ENCODE results near the gene APOL3. TPM values are rescaled to one million over a fixed set of nuclear protein-coding genes. Genes with fewer than 3 reads are reported as not detected.

APOL3 gene
- total RNA-seq, 4 donors from 2014 or later: 60.9 to 149 (median 91.1) TPM

DNA sequence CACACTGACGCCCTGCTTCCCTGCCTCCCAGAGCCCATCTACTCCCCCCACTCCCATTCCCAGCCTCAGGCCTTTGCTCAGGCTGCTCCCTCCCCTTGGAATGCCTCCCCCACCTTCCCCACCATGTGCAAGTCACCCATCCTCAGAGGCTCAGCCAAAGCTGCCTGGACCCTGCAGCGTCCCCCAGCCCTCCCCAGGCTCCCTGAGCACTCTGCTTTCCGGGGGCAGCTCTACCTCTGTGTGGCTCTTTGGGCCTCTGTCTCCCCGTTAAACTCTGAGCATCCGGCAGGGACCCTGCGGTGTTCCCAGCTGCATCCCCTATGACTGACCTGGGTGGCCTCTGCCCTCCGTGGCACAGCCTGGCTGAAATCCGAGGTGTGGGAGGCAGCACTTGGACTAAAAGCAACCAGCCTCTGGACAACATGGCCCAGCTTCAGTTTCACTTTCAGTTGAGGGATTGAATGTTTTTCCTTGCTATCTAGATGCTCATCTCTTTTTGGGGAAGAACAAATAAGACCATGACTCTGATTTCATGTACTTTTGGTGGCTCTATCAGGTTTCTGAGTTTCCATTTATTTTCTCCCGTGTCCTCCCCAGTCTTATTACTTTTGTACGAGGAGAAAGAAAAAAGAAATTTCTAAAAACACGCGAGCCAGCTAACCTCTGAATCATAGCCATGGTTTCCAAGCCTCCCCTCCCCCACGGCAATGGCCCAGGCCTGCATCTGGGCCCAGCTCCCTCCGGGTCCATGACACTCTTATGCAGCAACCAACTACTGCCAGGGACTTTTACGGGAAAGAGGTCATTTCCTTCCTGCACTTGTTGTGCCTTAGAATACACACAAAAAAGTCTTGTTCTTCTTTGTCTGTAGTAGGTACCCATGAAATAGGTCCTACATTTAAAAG lies 3.8 kb downstream of the APOL3 start:
- H3K27ac ChIP-seq: peak overlapping the region; percentile 85 to 96 (median 92)
- H3K36me3 ChIP-seq: no peaks in the 10 kb centered on the region
- peak overlapping the region; percentile 23 to 54 (median 43) for H3K4me3 ChIP-seq
- H3K9me3 ChIP-seq: no peaks in the 10 kb centered on the region
- H3K4me1 ChIP-seq: peaks cover 0 to 83% (median 65%) of the 10 kb centered on the region in 4 donors
- peak in 1 of 2 donors; percentile 27 for TF ChIP-seq POLR2A (IDR thresholded peaks at IDR 0.05)
- TF ChIP-seq, protein P1, sequence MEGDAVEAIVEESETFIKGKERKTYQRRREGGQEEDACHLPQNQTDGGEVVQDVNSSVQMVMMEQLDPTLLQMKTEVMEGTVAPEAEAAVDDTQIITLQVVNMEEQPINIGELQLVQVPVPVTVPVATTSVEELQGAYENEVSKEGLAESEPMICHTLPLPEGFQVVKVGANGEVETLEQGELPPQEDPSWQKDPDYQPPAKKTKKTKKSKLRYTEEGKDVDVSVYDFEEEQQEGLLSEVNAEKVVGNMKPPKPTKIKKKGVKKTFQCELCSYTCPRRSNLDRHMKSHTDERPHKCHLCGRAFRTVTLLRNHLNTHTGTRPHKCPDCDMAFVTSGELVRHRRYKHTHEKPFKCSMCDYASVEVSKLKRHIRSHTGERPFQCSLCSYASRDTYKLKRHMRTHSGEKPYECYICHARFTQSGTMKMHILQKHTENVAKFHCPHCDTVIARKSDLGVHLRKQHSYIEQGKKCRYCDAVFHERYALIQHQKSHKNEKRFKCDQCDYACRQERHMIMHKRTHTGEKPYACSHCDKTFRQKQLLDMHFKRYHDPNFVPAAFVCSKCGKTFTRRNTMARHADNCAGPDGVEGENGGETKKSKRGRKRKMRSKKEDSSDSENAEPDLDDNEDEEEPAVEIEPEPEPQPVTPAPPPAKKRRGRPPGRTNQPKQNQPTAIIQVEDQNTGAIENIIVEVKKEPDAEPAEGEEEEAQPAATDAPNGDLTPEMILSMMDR (IDR thresholded peaks at IDR 0.05): no peak
- TF ChIP-seq EP300 (IDR thresholded peaks at IDR 0.05): peak; percentile 78 to 97
- 8 to 11% methylated on average over 15 of the region's 15 CpGs for WGBS, 2 donors
- H3K27me3 ChIP-seq: no peaks in the 10 kb centered on the region
- peak; percentile 83 to 93 for DNase-seq (ENCODE audit: low spot score in 2 of 2)

DNA sequence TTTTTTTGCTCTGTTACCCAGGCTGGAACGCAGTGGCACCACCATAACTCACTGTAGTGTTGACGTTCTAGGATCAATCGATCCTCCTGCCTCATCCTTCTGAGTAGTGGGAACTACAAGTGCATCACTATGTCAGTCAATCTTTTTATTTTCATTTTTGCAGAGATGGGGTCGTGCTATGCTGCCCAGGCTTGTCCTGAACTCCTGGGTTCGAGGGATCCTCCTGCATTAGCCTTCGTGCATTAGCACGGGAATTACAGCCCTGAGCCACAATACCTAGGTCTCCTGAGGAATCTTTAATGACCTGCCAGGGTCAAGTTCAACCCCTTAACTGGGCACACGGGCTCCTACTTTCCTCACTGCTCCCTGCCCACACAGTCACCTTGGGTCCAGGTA lies 4.4 kb downstream of the APOL3 start:
- Histone ChIP-seq H3K27ac (peak overlapping the region; percentile 85 to 96 (median 92)), H3K4me3 (peak overlapping the region; percentile 23 to 54 (median 43)), H3K36me3 (no peaks in the 10 kb centered on the region), H3K4me1 (peaks cover 0 to 83% (median 64%) of the 10 kb centered on the region in 4 donors), H3K9me3 (no peaks in the 10 kb centered on the region), H3K27me3 (no peaks in the 10 kb centered on the region)
- no peak for DNase-seq (ENCODE audit: low spot score in 2 of 2)
- no peak for TF ChIP-seq EP300 (IDR thresholded peaks at IDR 0.05)
- no peak for TF ChIP-seq POLR2A (IDR thresholded peaks at IDR 0.05)
- TF ChIP-seq, protein P1 (IDR thresholded peaks at IDR 0.05): no peak
- 62 to 63% methylated on average over 8 of the region's 8 CpGs for WGBS, 2 donors

DNA sequence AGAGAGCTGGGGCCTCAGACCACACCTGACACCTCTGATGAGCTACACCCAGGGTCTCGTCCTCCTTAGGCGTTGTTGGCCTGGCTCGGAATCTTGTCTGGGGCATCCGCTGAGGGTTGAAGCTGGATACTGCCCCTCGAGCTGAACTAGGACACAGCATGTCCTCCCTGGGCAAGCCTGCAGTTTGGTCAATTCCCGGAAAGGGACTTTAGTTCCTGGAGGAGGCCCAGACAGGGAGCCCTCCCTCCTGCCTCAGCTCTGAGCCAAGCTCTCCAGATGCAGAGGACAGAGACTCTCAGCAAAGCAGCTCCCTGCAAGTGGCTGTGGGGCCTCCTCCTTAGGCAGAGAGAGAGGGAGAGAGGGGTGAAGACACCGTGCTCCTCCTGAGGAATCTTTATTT lies 4.9 kb downstream of the APOL3 start:
- peak; percentile 49 to 61 for DNase-seq (ENCODE audit: low spot score in 2 of 2)
- H3K4me3 ChIP-seq: peak overlapping the region in 1 of 4 donors; percentile 54
- H3K9me3 ChIP-seq: no peaks in the 10 kb centered on the region
- H3K4me1 ChIP-seq: peaks cover 0 to 83% (median 63%) of the 10 kb centered on the region in 4 donors
- no peaks in the 10 kb centered on the region for H3K36me3 ChIP-seq
- WGBS, 2 donors: 36 to 48% methylated on average over 6 to 7 of the region's 7 CpGs
- TF ChIP-seq EP300 (IDR thresholded peaks at IDR 0.05): peak in 1 of 2 donors; percentile 82
- TF ChIP-seq, protein P1 (IDR thresholded peaks at IDR 0.05): peak in 1 of 5 experiments; percentile 21
- peak in 1 of 2 donors; percentile 31 for TF ChIP-seq POLR2A (IDR thresholded peaks at IDR 0.05)
- H3K27me3 ChIP-seq: no peaks in the 10 kb centered on the region
- peak overlapping the region; percentile 85 to 96 (median 92) for H3K27ac ChIP-seq

DNA sequence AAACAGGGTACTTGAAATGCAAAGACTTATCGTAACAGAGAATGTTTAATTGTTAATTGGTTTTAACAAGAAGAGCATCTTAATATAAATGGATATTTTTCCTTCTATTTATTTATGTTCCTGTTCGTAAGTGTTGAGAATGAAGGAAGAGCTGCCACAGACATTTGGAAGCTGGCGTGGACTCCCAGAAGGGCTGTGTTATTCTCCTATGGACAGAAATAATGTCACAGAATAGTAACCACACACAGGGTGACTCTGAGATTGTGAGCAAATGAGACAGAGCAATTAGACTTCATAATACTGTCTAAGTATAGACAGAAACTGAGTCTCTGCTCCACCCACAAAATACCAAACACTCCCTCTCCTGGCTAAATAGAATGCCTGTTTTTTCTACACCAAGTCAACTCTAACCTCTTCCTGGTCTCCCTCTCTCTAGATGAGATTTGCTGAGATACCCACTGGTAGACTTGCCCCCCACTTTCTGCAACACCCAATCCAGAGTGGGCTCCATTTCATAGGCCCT lies 6.1 kb downstream of the APOL3 start:
- WGBS, 2 donors: 84 to 85% methylated on average over 3 of the region's 3 CpGs
- Histone ChIP-seq H3K4me1 (peaks cover 0 to 82% (median 69%) of the 10 kb centered on the region in 4 donors), H3K9me3 (no peaks in the 10 kb centered on the region), H3K4me3 (no peak overlapping the region), H3K27ac (peak overlapping the region; percentile 85 to 96 (median 92)), H3K36me3 (no peaks in the 10 kb centered on the region), H3K27me3 (no peaks in the 10 kb centered on the region)
- DNase-seq (ENCODE audit: low spot score in 2 of 2): no peak
- TF ChIP-seq, protein P1 (IDR thresholded peaks at IDR 0.05): no peak
- TF ChIP-seq EP300 (IDR thresholded peaks at IDR 0.05) (no peak), POLR2A (IDR thresholded peaks at IDR 0.05) (no peak)
